K562 (cell line): Measurements from ENCODE around the gene GIMAP8. TPM values are rescaled to one million over a fixed set of nuclear protein-coding genes. Genes with fewer than 3 reads are reported as not detected.

Source experiments
- ATF2 ChIP-seq: sonication (generic); formaldehyde crosslinking; IDR thresholded peaks from 2 replicates; pipeline ENCODE4 v1.8.1; 2022; ENCODE audit warnings: missing genetic modification reagents
- CBX1 ChIP-seq: sonication (generic); IDR thresholded peaks from 2 replicates; pipeline ENCODE4 v1.6.1; 2016; ENCODE audit warnings: antibody characterized with exemption, low read depth, mild to moderate bottlenecking
- CHD4 ChIP-seq: fragments of 200-600 bp; sonication (generic); IDR thresholded peaks from 3 replicates; pipeline ENCODE4 v1.6.1; 2012; ENCODE audit warnings: low read depth, mild to moderate bottlenecking, mixed read lengths, low read length, inconsistent platforms; ENCODE audit not compliant: insufficient read depth, insufficient replicate concordance, poor library complexity, severe bottlenecking
- CREB1 ChIP-seq, 2 experiments: sonication (generic) in 1 of 2; formaldehyde crosslinking in 1 of 2; IDR thresholded peaks; 2 replicates each; pipeline versions ENCODE4 v1.6.1 to v1.8.0; 2012 to 2022; ENCODE audit warnings: inconsistent platforms in 1 of 2, mild to moderate bottlenecking in 1 of 2, missing genetic modification reagents in 1 of 2, moderate library complexity in 1 of 2
- GABPA ChIP-seq: fragments of 200-800 bp; sonication (Bioruptor generic); conservative IDR thresholded peaks from 2 replicates; pipeline ENCODE4 v1.6.1; 2016; ENCODE audit warnings: low read depth, missing genetic modification characterization, missing compliant biosample characterization
- KLF6 ChIP-seq: fragments of 250-450 bp; sonication (Bioruptor Pico); IDR thresholded peaks from 2 replicates; pipeline ENCODE4 v1.4.0; 2020; ENCODE audit warnings: mild to moderate bottlenecking, moderate library complexity, borderline replicate concordance
- MBD1 ChIP-seq: fragments of 250-450 bp; sonication (Bioruptor Pico); IDR thresholded peaks from 2 replicates; pipeline ENCODE4 v1.8.0; 2022; ENCODE audit warnings: inconsistent platforms
- NFE2L1 ChIP-seq: fragments of 450-650 bp; IDR thresholded peaks from 2 replicates; pipeline ENCODE4 v1.6.1; 2016; ENCODE audit warnings: missing genetic modification characterization, low read depth, mild to moderate bottlenecking, missing compliant biosample characterization, moderate library complexity, borderline replicate concordance
- RNF2 ChIP-seq: sonication (generic); IDR thresholded peaks from 2 replicates; pipeline ENCODE4 v1.6.1; 2016
- RNF219 ChIP-seq: fragments of 250-450 bp; sonication (Bioruptor Pico); IDR thresholded peaks from 2 replicates; pipeline ENCODE4 v1.5.0; 2022; ENCODE audit warnings: mild to moderate bottlenecking
- ZNF280A ChIP-seq: fragments of 450-650 bp; IDR thresholded peaks from 2 replicates; pipeline ENCODE4 v1.6.1; 2018; ENCODE audit warnings: mild to moderate bottlenecking, low read depth; ENCODE audit not compliant: partially characterized antibody
- ZNF280B ChIP-seq: fragments of 250-450 bp; sonication (Bioruptor Pico); IDR thresholded peaks from 2 replicates; pipeline ENCODE4 v1.5.1; 2021; ENCODE audit warnings: mild to moderate bottlenecking
- polyA plus RNA-seq, 8 experiments: library from polyadenylated mRNA; depleted of rRNA in 4 of 8; stranded (reverse) in 5 of 8; unstranded in 3 of 8; fragments of >200 nt; fragmentation: Nextera tagmentation in 2 of 8; fragmentation: Illumina TruSeq in 1 of 8; extraction: Ambion mirVana in 2 of 8; extraction: Trizol in 1 of 8; gene quantifications; 2 replicates each; pipeline versions ENCODE4 v1.2.1 to v1.2.3, GENCODE V29; 2011 to 2014; ENCODE audit warnings: inconsistent platforms in 1 of 8, missing spikeins in 1 of 8
- total RNA-seq, 7 experiments: library from RNA; depleted of rRNA in 6 of 7; stranded (reverse); fragments of >200 nt in 6 of 7; fragmentation: Illumina TruSeq in 2 of 7; extraction: Trizol in 2 of 7; gene quantifications; 2 replicates each; pipeline versions ENCODE4 v1.2.1 to v1.2.3, GENCODE V29; 2011 to 2021; ENCODE audit warnings: low replicate concordance in 1 of 7

GIMAP8 gene
- total and polyA plus RNA-seq, 9 of the 15 experiments (the other 6 are each of a cell fraction or from before 2014, with no cell fraction given): not detected

- no peak for TF ChIP-seq ZNF280B (CRISPR knock-in tag)
- TF ChIP-seq RNF219: no peak
- no peak for TF ChIP-seq NFE2L1
- TF ChIP-seq RNF2: no peak
- TF ChIP-seq GABPA (tag): no peak
- no peak for TF ChIP-seq MBD1 (CRISPR knock-in tag)
- TF ChIP-seq CHD4: no peak
- no peak for TF ChIP-seq ZNF280A
- TF ChIP-seq CREB1 (IDR thresholded peaks at IDR 0.05): no peak
- TF ChIP-seq CREB1 (CRISPR knock-in tag; IDR thresholded peaks at IDR 0.05): no peak
- no peak for TF ChIP-seq ATF2 (CRISPR knock-in tag)
- no peak for TF ChIP-seq KLF6 (CRISPR knock-in tag)
- TF ChIP-seq CBX1: no peak
Observed at GRCh38 chr7:150524018-150524417, 73.6 kb downstream of the GIMAP8 start (continued).
